Measurements from ENCODE around the gene POLD1.

Gene POLD1

DNA sequence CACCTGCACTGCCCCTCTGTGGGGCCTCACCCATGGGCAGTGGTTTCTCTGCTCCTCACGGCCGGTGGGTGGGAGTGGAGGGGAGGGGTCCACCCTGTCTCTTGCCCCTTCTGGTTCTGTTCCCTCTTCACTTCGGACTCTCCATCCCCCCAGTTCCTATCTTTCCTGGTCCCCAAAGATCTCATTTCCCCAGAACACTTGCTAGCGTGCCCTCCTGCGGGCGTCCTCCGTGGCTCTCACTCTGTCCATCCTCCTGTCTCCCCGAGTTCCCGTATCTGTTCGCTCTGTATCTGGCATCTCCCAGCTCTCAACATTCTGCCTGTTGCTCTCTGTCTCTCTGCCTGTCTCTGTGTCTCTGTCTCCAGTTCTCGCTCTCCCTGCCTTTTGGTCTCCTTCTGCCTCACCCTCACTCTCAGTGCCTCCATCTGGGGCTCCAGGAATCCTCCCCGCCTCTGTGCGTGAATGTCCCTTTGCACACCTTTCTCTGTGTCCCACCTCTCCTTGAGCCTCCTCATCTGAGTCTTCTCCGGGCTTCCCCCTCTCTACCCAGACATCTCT, 35.0 kb downstream of the POLD1 start:
- no peak for DNase-seq (ENCODE audit: low read depth, low spot score)
- WGBS (ENCODE audit: insufficient coverage, insufficient read length), result no CpG with 5 or more reads among the region's 14 CpGs

GRCh38 chr19:50419580-50420035, 35.5 kb downstream of the POLD1 start:
- Histone ChIP-seq H3K9me3 (ENCODE audit: control insufficient read depth, insufficient read depth, low read length) (no peaks in the 10 kb centered on the region), H3K4me3 (ENCODE audit: low read length) (peak overlapping the region; percentile 26; the same call in 1 of the 2 replicates), H3K27ac (ENCODE audit: low read length) (no peak overlapping the region), H3K36me3 (ENCODE audit: control insufficient read depth, insufficient read depth, low read length) (no peaks in the 10 kb centered on the region; the same call in 1 of the 2 replicates), H3K27me3 (ENCODE audit: control insufficient read depth, insufficient read depth, low read length) (no peaks in the 10 kb centered on the region), H3K4me1 (ENCODE audit: control insufficient read depth, insufficient read depth, low read length) (peaks cover 6% of the 10 kb centered on the region; the same call in 1 of the 2 replicates)
- WGBS (ENCODE audit: insufficient coverage, insufficient read length), result no CpG with 5 or more reads among the region's 8 CpGs
- no peak for DNase-seq (ENCODE audit: low read depth, low spot score)

More for the DNA sequence above, 35.0 kb downstream of the POLD1 start:
- Histone ChIP-seq H3K27ac (ENCODE audit: low read length) (no peak overlapping the region), H3K4me3 (ENCODE audit: low read length) (peak overlapping the region; percentile 26; the same call in 1 of the 2 replicates), H3K9me3 (ENCODE audit: control insufficient read depth, insufficient read depth, low read length) (no peaks in the 10 kb centered on the region), H3K27me3 (ENCODE audit: control insufficient read depth, insufficient read depth, low read length) (no peaks in the 10 kb centered on the region), H3K36me3 (ENCODE audit: control insufficient read depth, insufficient read depth, low read length) (no peaks in the 10 kb centered on the region; the same call in 1 of the 2 replicates), H3K4me1 (ENCODE audit: control insufficient read depth, insufficient read depth, low read length) (peaks cover 6% of the 10 kb centered on the region; the same call in 1 of the 2 replicates)

DNA sequence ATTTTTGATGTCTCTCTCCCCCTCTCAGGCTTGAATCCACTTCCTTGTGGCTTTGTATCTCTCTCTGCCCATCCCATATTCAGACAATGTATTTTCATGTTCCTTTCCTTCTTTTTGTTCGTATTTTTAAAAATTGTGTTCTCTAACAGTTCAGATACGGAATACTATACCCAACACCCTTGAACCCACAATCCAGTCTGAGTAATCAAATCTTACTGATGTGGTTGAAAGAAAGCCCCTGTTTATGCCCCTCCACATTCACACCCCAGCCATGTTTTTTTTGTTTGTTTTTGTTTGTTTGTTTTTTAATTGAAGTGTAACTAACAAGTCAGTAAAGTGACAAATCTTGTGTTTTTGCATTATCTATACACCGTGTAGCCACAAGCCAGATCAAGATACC, 36.0 kb downstream of the POLD1 start:
- H3K27ac ChIP-seq (ENCODE audit: low read length), result no peak overlapping the region
- no peaks in the 10 kb centered on the region for H3K9me3 ChIP-seq (ENCODE audit: control insufficient read depth, insufficient read depth, low read length)
- peaks cover 6% of the 10 kb centered on the region; the same call in 1 of the 2 replicates for H3K4me1 ChIP-seq (ENCODE audit: control insufficient read depth, insufficient read depth, low read length)
- no CpG with 5 or more reads among the region's 3 CpGs for WGBS (ENCODE audit: insufficient coverage, insufficient read length)
- no peaks in the 10 kb centered on the region; the same call in 1 of the 2 replicates for H3K36me3 ChIP-seq (ENCODE audit: control insufficient read depth, insufficient read depth, low read length)
- H3K27me3 ChIP-seq (ENCODE audit: control insufficient read depth, insufficient read depth, low read length), result no peaks in the 10 kb centered on the region
- H3K4me3 ChIP-seq (ENCODE audit: low read length), result no peak overlapping the region
- DNase-seq (ENCODE audit: low read depth, low spot score), result no peak

- Histone ChIP-seq H3K27ac (ENCODE audit: low read length) (no peak overlapping the region), H3K4me1 (ENCODE audit: control insufficient read depth, insufficient read depth, low read length) (peaks cover 4% of the 10 kb centered on the region; the same call in 1 of the 2 replicates), H3K27me3 (ENCODE audit: control insufficient read depth, insufficient read depth, low read length) (no peaks in the 10 kb centered on the region), H3K4me3 (ENCODE audit: low read length) (no peak overlapping the region), H3K36me3 (ENCODE audit: control insufficient read depth, insufficient read depth, low read length) (no peaks in the 10 kb centered on the region; the same call in 1 of the 2 replicates), H3K9me3 (ENCODE audit: control insufficient read depth, insufficient read depth, low read length) (no peaks in the 10 kb centered on the region)
- no peak for DNase-seq (ENCODE audit: low read depth, low spot score)
- no CpG with 5 or more reads among the region's 3 CpGs for WGBS (ENCODE audit: insufficient coverage, insufficient read length)
Measured at GRCh38 chr19:50420808-50421207, 36.7 kb downstream of the POLD1 start.

- no peaks in the 10 kb centered on the region for H3K9me3 ChIP-seq (ENCODE audit: control insufficient read depth, insufficient read depth, low read length)
- H3K27ac ChIP-seq (ENCODE audit: low read length), result no peak overlapping the region
- no peaks in the 10 kb centered on the region for H3K36me3 ChIP-seq (ENCODE audit: control insufficient read depth, insufficient read depth, low read length)
- no peaks in the 10 kb centered on the region for H3K27me3 ChIP-seq (ENCODE audit: control insufficient read depth, insufficient read depth, low read length)
- peaks cover 3% of the 10 kb centered on the region; the same call in 1 of the 2 replicates for H3K4me1 ChIP-seq (ENCODE audit: control insufficient read depth, insufficient read depth, low read length)
- no peak for DNase-seq (ENCODE audit: low read depth, low spot score)
- H3K4me3 ChIP-seq (ENCODE audit: low read length), result no peak overlapping the region
- no CpG with 5 or more reads among the region's 18 CpGs for WGBS (ENCODE audit: insufficient coverage, insufficient read length)
Measured at GRCh38 chr19:50422397-50423278, 38.5 kb downstream of the POLD1 start.

- H3K27ac ChIP-seq (ENCODE audit: low read length), result no peak overlapping the region
- no CpG with 5 or more reads among the region's 22 CpGs for WGBS (ENCODE audit: insufficient coverage, insufficient read length)
- no peaks in the 10 kb centered on the region for H3K36me3 ChIP-seq (ENCODE audit: control insufficient read depth, insufficient read depth, low read length)
- 0 out of 2 replicates have a peak, but pooled peaks cover 2% of the 10 kb centered on the region for H3K4me1 ChIP-seq (ENCODE audit: control insufficient read depth, insufficient read depth, low read length)
- H3K9me3 ChIP-seq (ENCODE audit: control insufficient read depth, insufficient read depth, low read length), result no peaks in the 10 kb centered on the region
- no peaks in the 10 kb centered on the region for H3K27me3 ChIP-seq (ENCODE audit: control insufficient read depth, insufficient read depth, low read length)
- DNase-seq (ENCODE audit: low read depth, low spot score), result no peak
- H3K4me3 ChIP-seq (ENCODE audit: low read length), result no peak overlapping the region
Measured at GRCh38 chr19:50423279-50424113, 39.3 kb downstream of the POLD1 start.

DNA sequence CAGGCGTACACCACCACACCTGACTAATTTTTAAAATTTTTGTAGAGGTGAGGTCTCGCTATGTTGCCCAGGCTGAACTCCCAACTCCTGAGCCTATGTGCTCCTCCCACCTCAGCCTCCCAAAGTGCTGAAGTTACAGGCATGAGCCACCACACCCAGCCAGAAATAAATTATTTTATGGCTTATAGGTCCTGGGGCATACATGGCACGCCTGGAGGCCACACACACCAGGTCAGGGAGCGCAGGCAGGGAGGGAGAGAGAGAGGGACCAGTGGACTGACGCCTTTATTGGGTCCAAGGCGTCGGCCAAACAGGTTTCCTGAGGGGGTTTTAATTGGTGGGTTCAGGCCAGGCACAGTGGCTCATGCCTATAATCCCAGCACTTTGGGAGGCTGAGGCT, 41.4 kb downstream of the POLD1 start:
- H3K4me1 ChIP-seq (ENCODE audit: control insufficient read depth, insufficient read depth, low read length), result no peaks in the 10 kb centered on the region
- no CpG with 5 or more reads among the region's 7 CpGs for WGBS (ENCODE audit: insufficient coverage, insufficient read length)
- H3K27me3 ChIP-seq (ENCODE audit: control insufficient read depth, insufficient read depth, low read length), result no peaks in the 10 kb centered on the region
- no peaks in the 10 kb centered on the region for H3K9me3 ChIP-seq (ENCODE audit: control insufficient read depth, insufficient read depth, low read length)
- no peak overlapping the region for H3K27ac ChIP-seq (ENCODE audit: low read length)
- H3K36me3 ChIP-seq (ENCODE audit: control insufficient read depth, insufficient read depth, low read length), result no peaks in the 10 kb centered on the region
- no peak overlapping the region for H3K4me3 ChIP-seq (ENCODE audit: low read length)
- no peak for DNase-seq (ENCODE audit: low read depth, low spot score)

DNA sequence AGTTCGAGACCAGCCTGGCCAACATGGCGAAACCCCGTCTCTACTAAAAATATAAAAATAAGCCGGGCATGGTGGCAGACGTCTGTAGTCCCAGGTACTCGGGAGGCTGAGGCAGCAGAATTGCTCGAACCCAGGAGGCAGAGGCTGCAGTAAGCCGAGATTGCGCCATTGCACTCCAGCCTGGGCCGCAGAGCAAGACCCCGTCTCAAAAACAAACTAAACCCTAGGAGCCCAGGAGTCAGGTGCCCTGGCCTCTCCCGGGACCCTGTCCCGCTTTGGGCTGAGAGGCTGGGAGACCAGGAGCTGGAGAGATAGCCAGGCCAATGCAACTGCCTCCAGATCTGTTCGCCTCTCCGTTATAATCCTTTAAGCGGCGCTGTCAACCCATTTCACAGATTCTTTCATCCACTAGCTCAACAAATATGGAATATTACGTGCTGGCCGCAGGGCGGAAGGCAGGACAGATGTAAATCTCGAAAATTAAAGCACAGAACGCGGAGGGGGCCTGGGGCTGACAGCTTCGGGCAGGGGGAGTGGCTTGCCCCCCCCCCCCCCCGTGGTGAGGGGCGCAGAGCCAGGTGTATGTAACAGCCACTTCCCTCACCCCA, 43.3 kb downstream of the POLD1 start:
- Histone ChIP-seq H3K4me3 (ENCODE audit: low read length) (no peak overlapping the region), H3K4me1 (ENCODE audit: control insufficient read depth, insufficient read depth, low read length) (no peaks in the 10 kb centered on the region), H3K27me3 (ENCODE audit: control insufficient read depth, insufficient read depth, low read length) (no peaks in the 10 kb centered on the region), H3K27ac (ENCODE audit: low read length) (no peak overlapping the region), H3K36me3 (ENCODE audit: control insufficient read depth, insufficient read depth, low read length) (no peaks in the 10 kb centered on the region), H3K9me3 (ENCODE audit: control insufficient read depth, insufficient read depth, low read length) (no peaks in the 10 kb centered on the region)
- no CpG with 5 or more reads among the region's 26 CpGs for whole genome bisulfite sequencing (ENCODE audit: insufficient coverage, insufficient read length)
- DNase-seq (ENCODE audit: low read depth, low spot score), result no peak

DNA sequence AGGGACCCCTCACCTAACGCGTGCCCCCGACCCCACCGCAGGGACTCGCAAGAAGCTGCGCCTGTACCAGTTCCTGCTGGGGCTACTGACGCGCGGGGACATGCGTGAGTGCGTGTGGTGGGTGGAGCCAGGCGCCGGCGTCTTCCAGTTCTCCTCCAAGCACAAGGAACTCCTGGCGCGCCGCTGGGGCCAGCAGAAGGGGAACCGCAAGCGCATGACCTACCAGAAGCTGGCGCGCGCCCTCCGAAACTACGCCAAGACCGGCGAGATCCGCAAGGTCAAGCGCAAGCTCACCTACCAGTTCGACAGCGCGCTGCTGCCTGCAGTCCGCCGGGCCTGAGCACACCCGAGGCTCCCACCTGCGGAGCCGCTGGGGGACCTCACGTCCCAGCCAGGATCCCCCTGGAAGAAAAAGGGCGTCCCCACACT, 43.9 kb downstream of the POLD1 start:
- no peaks in the 10 kb centered on the region for H3K27me3 ChIP-seq (ENCODE audit: control insufficient read depth, insufficient read depth, low read length)
- H3K4me3 ChIP-seq (ENCODE audit: low read length), result no peak overlapping the region
- no peaks in the 10 kb centered on the region for H3K9me3 ChIP-seq (ENCODE audit: control insufficient read depth, insufficient read depth, low read length)
- H3K4me1 ChIP-seq (ENCODE audit: control insufficient read depth, insufficient read depth, low read length), result no peaks in the 10 kb centered on the region; the same call in 1 of the 2 replicates
- WGBS (ENCODE audit: insufficient coverage, insufficient read length), result no CpG with 5 or more reads among the region's 38 CpGs
- H3K36me3 ChIP-seq (ENCODE audit: control insufficient read depth, insufficient read depth, low read length), result no peaks in the 10 kb centered on the region
- no peak overlapping the region for H3K27ac ChIP-seq (ENCODE audit: low read length)
- no peak for DNase-seq (ENCODE audit: low read depth, low spot score)

Data from iPS DF 6.9 (cell line).